Measurements from ENCODE around the gene ZNF837.

GRCh38 chr19:58326914-58327726 lies 53.7 kb downstream of the ZNF837 start, which contains the start of gene ZSCAN22:
- TF ChIP-seq CTCF (IDR thresholded peaks at IDR 0.05) (no peak), TCF7L2 (IDR thresholded peaks at IDR 0.05; ENCODE audit: low read depth, low read length) (peak; percentile 87), POLR2AphosphoS5 (IDR thresholded peaks at IDR 0.05; ENCODE audit: low read depth, low read length) (peak; percentile 94)
- TF ChIP-seq, protein P1, sequence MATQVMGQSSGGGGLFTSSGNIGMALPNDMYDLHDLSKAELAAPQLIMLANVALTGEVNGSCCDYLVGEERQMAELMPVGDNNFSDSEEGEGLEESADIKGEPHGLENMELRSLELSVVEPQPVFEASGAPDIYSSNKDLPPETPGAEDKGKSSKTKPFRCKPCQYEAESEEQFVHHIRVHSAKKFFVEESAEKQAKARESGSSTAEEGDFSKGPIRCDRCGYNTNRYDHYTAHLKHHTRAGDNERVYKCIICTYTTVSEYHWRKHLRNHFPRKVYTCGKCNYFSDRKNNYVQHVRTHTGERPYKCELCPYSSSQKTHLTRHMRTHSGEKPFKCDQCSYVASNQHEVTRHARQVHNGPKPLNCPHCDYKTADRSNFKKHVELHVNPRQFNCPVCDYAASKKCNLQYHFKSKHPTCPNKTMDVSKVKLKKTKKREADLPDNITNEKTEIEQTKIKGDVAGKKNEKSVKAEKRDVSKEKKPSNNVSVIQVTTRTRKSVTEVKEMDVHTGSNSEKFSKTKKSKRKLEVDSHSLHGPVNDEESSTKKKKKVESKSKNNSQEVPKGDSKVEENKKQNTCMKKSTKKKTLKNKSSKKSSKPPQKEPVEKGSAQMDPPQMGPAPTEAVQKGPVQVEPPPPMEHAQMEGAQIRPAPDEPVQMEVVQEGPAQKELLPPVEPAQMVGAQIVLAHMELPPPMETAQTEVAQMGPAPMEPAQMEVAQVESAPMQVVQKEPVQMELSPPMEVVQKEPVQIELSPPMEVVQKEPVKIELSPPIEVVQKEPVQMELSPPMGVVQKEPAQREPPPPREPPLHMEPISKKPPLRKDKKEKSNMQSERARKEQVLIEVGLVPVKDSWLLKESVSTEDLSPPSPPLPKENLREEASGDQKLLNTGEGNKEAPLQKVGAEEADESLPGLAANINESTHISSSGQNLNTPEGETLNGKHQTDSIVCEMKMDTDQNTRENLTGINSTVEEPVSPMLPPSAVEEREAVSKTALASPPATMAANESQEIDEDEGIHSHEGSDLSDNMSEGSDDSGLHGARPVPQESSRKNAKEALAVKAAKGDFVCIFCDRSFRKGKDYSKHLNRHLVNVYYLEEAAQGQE (IDR thresholded peaks at IDR 0.05; ENCODE audit: insufficient read depth in 1 of 2, low read depth in 2 of 2, low read length in 1 of 2), result peak in 1 of 2 experiments; percentile 79; a peak in 2 of 4 replicates
